Putamen (tissue), 1 donor: ENCODE measurements around the gene UNC13C.
"Not testable (repeated sequence)": the region's sequence is repeated elsewhere in the genome, so short reads cannot be mapped to it uniquely, and the experiment has no call there.

Experiments used
- DNase-seq: peaks from one replicate; pipeline ENCODE4 v3.0.0-alpha.2; 2016; ENCODE audit warnings: low spot score

The UNC13C gene

DNA sequence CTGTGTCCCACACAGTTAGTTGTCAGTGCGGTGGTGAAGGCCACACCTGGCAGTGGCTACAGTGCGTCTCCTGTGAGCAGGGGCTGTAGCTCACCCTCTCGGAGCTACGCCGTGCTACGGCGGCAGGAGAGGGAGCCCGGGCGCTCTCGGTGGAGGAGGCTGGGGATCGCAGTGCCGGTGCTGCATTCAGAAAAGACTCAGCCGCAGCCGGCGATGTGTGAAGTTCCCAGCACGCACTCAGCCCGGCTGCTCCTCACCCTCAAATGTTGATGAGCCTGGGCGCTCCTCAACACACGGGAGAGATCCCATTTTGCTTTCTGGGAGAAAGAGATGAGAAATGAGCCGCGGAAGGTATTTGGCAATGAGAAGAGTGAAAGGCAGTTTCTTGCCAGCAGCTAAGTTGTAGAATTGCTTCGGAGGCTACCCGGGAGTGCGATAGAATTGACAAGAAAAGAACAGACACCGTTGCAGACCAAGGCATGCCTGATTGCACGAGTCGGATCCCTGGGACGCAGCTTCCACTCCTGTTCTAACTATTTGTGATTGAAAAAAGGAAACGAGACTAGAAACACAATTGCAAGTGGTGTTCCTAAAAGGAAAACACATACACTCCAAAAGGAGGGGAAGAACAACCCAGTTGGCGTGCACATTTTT is at the start of gene UNC13C:
TSS of gene UNC13C (plus strand) at position 189 of the 654 bp plus-strand sequence. CDS start 34,463 bp downstream, outside the sequence.
- DNase-seq = peak; percentile 47

DNA sequence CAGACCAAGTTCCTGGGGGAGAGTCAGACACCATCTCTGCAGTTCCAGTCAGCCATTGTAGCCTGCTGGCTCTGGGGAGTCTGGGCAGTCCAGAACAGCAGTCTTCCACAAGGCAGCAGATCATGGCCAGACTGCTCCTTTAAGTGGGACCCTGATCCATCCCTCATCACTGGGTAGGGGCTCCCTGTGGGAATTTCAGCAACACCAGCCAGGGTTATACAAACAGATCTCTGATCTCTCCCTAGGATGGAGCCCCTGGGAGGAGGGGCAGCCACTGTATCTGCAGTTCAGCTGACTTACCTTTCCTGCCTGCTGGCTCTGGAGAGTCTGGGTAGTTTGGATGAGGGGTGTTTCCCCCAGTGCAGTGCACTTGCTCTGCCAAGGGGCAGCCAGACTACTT is 42.1 kb upstream of the UNC13C start:
- no peak for DNase-seq

DNA sequence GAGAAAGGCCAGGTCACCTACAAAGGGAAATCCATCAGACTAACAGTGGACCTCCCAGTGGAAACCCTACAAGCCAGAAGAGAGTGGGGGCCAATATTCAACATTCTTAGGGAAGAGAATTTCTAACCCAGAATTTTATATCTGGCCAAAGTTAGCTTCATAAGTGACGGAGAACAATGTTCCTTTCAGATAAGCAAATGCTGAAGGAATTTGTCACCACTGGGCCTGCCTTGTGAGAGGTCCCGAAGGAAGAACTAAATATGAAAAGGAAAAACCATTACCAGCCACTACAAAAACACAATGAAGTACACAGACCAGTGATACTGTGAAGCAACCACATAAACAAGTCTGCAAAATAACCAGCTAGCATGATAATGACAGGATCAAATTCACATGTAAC is 40.6 kb upstream of the UNC13C start:
- not testable (repeated sequence) for DNase-seq

DNA sequence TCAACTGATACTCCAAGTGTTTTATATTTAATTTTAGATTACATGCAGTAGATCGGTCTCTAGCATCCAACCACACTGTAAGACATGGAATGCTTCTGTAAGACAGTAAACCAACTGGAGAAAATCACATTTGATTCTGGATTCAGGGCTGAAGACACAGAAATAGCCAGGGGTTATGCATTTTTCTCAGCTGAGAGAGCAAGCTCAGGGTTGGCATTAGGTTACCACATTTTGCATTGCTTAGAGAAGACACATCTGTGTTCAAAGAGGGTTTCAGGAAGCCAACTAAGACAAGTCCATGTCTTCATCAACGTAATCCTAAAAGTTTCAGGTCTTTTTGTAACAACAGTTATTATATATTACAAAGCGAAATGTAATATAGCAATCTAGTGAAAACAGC is 27.7 kb upstream of the UNC13C start:
- DNase-seq = no peak

DNA sequence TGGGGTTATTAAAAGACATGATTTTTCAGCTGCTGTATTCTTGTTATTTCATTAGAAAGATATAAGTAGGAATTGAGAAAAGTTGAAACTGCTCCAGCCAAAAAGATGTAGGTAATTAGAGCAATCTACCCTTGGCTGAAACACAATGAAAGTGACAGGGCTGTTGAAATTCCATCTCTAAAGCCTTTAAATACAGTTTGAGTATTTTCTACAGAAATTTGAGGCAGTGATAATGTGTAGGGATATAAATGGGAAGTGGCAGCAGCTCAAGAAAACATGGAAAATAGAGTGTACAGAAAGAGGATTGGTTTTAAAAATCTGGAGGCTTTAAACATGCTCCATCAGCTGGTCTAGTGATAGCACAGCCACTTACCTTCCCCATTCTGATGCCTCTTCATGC is 22.8 kb upstream of the UNC13C start:
- DNase-seq = no peak

DNA sequence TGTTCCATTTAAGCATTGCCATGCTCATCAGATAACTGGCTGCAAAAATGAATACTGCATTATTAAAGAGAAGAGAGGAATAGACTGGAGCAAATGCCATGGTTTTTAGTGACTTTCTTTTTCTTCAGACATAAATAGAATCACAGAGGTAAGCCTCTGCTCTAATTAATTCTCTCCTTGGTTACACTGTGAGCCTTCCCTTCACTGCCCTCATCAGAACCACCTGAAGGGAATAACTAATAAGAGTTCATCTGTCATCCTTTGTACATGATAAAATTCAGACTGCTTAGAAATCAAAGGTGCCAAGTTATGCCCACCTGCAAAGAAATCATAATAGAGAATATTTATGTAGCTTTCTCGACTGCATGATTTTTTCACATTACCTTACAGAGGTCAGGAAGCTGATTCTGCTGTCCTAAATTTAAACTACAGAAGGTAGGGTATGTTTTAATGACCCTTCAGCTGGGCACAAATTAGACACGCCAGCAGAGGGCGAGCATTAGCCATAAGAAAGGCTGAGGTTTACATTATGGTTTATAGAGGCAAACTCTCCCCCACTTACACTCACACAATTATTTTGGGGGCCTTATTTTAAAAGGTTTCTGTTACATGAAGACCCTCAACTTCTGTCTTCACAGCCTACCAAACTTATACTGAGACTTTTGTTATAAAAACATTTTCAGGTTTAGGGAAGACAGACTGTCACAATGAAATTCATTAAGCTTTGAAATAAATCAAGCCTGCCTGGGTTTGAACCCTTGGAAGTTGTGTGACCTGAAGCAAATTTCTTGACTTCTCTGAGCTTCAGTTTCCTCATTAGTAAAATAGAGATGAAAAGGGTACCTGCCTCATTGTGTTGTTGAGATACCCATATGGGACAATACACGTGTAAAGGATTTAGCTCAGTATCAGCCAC is 15.3 kb upstream of the UNC13C start:
- DNase-seq = no peak

DNA sequence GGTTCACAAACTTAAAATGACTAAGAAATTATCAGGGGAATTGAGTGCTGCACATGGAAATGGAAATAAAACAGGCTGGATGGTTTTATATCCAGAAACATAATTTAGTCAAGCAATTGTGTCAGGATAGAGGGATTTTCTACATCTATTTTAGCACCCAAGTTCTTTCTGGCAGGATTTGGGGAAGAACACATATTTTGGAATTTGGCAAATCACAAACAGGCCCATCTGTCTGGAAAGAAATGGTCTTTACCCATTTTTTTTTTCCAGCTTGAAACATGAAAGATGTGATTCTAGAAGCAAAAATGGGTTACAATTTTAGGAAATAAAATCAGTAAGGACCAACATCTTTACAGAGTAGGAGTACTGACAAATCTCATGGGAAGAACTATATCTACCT is 14.4 kb upstream of the UNC13C start:
- no peak for DNase-seq

DNA sequence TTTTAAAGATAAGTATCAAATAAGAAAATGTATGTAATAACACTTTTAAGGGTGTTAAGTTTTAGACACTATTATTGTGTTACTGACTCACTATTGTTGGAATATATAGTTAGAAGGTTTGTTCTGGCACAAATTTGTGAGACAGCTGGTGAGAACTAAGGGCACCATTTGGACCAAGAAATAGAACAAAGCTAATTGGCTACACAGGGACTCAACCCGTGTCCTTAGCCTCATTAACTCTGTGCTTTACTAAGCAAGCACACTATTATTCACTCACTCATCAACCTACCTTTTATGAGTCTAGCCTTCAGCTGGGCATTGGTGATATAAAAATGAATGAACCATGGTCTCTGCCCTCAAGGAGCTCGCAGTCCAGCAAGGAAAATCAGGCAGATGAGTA is 4.1 kb upstream of the UNC13C start:
- no peak for DNase-seq

DNA sequence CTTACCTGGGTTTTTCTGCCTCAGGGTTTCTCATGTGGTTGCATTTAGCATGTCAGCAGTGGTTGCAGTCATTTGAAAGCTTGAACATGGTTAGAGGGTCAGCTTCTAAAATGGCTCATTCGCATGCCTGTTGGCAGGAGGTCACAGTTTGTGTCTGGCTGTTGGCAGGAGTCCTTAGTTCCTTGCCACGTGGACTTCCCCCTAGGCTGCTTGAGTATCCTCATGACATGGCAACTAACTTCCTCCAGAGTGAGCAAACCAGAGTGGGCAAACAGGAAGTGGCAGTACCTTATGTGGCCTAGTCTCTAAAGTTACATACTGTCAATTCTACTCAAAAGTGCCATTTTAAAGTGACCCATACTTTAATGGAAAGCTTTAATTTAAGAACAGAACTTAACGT is 3.4 kb upstream of the UNC13C start:
- no peak for DNase-seq

DNA sequence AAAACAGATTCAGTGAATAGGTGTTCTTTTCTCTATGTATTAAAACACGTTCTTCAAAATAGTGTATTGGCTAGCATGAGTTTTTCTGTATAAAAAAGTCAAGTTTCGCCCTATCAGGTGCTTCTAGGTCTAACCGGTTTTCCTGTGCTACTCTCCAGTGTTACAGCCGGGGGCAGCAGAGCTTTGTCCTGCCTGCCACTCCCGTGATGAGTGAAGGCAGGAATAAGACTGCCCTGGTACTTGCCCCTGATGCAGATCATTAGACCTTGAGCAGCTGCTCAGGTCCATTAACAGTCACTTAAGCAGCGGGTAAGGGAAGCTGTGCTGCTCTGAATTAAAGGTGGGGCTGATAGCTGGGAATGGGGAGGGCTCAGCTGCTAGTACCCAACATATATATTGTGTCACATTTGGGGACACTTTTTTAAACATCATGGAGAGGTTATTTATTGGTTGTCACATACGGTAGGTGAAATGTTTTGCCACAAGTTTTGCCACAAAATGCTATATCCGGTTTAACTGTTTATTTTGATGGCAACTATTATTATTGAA is 1.3 kb upstream of the UNC13C start:
- DNase-seq = no peak

DNA sequence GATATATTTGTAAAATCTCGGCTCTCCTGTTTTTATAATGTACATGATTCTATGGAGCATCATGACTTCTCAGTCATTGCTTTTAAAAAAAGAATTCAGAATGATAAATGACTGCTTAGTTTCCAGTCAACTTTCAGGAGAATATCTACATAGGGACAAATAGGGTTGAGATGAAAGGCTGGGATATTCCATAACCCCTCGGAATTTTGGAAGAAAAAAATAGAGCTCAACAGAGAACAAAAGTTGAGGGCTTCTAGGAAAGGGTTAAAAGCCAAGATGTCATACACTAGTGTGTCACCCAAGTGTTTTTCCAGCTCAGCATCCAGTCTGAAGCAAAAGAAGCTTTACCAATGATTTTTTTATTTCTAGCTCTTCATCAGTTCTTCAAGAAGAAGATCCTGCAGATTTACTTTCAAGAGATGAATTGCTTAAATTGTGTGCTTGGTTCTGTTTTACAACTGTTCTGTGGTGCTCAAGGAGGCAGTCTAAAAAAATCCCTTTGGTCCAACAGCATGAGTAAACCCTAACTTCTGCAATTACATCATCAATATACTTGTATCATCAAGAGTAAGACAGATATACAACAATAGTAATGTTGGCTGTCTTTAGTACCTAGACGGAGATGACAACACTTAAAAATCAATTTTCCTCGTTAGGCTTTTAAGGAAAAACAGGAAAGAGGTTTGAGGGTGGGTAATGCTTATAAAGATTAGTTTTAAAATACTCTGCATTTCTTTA is 979 bp downstream of the UNC13C start:
- no peak for DNase-seq

DNA sequence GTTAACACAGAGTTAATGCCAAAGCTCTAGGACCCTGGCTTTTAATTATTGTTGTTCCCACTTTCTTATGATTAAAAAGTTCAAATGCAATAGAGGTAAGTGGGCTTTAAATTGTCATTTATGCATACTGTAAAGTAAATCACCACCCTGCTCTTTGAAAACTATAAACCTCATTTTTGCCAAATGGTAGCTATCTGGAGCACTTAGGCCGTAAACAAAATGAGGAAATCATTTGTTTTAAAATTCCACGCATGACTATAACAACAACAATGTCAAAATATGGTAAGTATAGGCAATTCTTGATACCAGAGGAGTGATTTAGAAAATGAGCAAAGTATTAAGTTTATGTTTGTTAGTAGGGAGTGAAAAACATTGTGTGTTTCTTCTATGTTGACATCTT is 1.8 kb downstream of the UNC13C start:
- DNase-seq = no peak

DNA sequence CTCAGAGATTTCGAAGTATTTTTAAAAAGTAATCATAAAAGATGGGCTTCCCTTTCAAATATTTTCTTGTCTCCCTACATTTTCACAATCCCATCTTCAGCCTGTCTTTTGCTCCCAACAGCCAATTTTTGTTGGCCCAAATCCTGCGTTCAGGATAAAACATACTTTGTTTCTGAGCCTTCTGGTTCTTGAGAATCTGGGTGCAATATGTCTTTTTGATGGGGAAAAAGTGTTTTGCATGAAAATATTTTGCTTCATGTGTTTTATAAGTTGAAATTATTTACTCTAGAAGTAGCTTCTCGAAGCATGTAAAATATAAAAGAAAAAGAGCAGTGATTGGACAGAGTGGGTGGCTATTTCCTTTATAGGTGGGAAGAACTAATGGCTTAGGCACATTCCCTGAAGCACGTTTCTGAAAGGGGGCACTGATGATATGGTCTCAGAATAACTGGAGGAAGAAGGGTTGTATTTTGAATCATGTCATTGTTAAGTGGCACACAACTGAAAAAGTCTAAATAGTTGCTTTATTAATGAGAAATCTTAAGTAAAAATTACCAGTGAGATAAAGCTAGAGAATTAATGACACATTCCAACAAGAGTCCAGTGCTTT is 3.9 kb downstream of the UNC13C start:
- no peak for DNase-seq

DNA sequence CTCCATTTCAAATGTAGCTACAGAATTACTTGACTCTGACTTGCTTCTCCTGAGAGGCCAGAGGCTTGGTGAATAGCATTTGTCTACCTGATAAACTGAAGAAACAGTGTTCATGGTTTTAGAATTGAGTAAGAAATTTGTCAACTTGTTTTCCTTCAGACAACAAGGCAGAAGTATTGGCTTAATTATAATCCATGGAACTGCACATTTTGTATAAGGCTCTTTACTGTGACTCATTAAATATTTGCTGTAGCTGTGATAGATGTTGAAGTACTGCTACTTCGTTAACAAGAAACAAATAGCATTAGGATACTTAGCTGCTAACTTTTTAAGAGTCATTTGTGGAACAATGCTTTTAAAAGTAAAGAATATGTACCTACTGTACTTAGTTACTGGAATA is 4.6 kb downstream of the UNC13C start:
- DNase-seq = no peak

DNA sequence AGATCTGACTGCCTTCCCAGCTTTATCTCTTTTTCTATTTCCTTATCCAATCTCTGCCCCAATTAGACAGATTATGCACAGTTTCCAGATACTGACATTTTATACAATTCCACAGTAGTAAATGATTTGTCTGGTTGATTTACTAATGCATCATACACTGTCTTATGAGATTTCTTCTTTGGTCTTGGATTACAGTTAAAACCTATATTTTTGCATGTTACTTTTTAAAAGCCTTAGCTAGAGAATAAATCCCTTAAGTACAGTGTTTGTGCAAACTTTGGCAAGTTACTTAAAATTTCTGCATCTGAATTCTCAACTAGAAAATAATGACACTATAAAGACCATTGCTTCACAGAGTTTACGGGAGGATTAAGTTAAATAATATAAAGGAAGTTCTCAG is 6.0 kb downstream of the UNC13C start:
- no peak for DNase-seq

DNA sequence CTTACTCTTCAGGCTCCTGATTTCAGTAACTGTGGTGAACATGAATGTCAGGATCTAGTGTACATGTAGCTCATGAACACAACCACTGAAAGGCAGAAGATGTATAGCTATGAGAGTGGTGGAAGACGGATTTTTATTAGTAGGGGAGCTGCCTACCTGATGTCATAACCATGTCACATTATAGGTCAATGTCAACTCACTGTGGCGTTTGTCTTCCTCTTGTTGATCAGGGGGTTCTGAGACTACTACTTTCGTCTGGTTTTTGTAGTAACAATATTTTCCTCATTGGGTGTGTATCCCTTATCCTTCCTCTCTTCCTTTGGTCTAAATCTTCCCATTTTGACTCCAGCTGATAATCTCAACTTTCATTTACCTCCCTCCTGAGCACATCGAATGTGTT is 7.3 kb downstream of the UNC13C start:
- DNase-seq = no peak

DNA sequence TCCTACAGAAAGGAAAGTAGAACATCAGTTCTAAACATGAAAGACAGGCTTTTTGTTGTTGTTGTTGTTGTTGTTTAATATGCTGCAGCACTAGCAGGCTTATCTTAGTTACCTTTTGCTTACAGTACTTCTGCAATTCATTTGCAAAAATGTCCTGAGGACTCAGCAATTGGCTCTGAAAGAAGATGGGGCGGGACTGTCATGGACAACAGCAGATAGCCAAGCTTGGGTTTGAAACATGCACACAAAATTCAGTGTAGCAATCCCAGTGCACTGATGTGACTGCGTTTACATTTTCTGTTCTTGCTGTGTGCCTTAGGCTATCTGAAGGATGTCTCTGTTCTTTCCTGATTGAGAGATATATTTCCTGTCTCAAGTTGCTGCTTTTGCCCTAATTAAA is 9.2 kb downstream of the UNC13C start:
- DNase-seq = no peak

DNA sequence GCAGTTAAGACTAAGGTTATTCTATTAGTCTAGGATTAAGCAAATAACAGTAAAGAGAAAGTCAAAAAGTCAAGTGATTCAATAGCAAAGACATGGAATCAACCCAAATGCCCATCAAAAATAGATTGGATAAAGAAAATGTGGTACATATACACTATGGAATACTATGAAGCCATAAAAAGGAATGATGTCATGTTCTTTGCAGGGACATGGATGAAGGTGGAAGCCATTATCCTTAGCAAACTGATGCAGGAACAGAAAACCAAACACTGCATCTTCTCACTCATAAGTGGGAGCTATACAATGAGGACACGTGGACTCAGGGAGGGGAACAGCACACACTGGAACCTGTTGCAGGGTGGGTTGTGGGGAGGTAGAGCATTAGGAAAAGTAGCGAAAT is 29.0 kb downstream of the UNC13C start:
- no peak for DNase-seq

DNA sequence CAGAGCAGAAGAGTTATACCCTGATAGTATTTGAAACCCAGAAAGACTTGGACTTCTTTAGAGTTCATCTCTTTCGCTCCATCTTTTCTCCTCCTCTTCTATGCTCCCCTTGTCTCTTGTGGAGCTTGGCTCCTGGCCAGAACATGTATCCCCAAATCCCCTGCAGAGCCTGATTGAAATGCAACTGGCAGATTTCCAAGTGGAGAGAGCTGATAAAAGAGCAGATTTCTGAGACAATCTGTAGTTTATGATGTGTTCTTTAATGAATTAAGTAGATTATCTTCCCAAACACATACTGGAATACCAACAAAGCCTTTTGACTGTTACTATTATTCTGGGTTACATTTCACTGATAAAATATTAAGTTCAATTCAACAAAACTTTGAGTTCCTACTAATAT is 33.4 kb downstream of the UNC13C start:
- DNase-seq = no peak

DNA sequence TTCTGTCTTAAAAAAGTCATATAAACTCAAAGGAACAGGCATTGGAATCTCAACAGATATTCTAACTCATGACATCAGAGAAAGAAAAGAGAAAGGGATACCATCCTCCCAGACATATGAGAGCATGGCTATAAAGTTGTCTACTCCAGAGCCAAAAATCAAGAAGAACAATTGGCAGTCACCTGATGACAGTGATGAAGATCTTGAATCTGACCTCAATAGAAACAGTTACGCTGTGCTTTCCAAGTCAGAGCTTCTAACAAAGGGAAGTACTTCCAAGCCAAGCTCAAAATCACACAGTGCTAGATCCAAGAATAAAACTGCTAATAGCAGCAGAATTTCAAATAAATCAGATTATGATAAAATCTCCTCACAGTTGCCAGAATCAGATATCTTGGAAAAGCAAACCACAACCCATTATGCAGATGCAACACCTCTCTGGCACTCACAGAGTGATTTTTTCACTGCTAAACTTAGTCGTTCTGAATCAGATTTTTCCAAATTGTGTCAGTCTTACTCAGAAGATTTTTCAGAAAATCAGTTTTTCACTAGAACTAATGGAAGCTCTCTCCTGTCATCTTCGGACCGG is 35.9 kb downstream of the UNC13C start:
- no peak for DNase-seq

DNA sequence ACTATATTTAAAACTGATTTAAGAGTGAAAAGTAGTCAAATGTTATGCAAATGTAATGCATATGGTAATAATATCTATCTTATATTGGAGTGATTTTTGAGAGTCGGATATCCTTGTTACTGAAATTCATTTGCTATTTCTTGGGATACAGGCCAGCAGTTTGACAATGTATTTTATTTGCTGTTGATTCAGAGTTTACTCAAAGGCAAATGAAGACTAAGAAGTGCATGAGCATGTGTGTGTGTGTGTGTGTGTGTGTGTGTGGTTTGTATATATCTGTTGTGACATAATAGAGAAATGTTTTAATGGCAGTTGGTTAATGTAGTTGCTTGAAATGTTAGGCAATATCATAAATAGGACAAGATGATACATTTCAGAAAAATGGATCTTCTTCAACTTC is 39.0 kb downstream of the UNC13C start:
- DNase-seq = no peak

DNA sequence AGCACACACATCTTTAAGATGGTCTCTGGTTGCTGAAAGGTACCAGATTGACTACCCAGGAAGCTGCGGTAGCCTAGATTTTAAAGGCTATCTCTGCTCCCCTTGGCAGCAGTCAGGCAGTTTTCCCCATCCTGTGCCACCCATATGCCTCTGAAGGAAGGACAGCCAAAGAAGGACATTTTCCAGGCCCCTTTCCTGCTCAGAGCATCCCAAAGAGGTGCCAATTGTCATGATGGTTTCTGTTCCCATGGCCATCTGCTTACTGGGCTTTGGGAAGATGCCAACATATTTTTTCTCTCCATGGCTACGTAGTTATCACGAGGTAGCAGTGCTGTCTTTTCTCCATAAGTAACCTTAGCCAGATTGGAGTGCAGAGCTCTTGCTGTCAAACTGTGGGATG is 39.7 kb downstream of the UNC13C start:
- DNase-seq = no peak
